ENCODE measurements around the gene PXYLP1.

Gene PXYLP1

DNA sequence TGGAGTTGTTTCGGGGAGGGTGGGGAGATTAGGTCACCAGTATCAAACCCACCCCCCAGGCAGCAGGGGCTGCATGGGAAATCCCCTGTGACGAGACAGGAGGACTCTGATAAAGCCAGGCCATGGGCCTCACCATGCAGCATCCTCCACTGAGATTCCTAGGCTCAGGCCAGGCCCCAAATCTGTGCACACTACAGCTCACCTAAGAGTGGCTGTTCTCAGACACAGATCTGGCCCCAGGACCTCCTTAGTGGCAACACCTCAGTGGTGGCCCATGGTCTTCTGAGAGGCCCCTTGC, 29.0 kb downstream of the PXYLP1 start:
- TF ChIP-seq, protein P1, sequence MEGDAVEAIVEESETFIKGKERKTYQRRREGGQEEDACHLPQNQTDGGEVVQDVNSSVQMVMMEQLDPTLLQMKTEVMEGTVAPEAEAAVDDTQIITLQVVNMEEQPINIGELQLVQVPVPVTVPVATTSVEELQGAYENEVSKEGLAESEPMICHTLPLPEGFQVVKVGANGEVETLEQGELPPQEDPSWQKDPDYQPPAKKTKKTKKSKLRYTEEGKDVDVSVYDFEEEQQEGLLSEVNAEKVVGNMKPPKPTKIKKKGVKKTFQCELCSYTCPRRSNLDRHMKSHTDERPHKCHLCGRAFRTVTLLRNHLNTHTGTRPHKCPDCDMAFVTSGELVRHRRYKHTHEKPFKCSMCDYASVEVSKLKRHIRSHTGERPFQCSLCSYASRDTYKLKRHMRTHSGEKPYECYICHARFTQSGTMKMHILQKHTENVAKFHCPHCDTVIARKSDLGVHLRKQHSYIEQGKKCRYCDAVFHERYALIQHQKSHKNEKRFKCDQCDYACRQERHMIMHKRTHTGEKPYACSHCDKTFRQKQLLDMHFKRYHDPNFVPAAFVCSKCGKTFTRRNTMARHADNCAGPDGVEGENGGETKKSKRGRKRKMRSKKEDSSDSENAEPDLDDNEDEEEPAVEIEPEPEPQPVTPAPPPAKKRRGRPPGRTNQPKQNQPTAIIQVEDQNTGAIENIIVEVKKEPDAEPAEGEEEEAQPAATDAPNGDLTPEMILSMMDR (IDR thresholded peaks at IDR 0.05): no peak
- H3K4me2 ChIP-seq (ENCODE audit: low read length): no peak overlapping the region
- no peaks in the 10 kb centered on the region for H3K27me3 ChIP-seq (ENCODE audit: control insufficient read depth, insufficient read depth, low read length)
- H3K36me3 ChIP-seq (ENCODE audit: control insufficient read depth, insufficient read depth, low read length): no peaks in the 10 kb centered on the region
- H2AFZ ChIP-seq: no peak overlapping the region
- H3K9me3 ChIP-seq (ENCODE audit: control insufficient read depth, low read length): no peaks in the 10 kb centered on the region
- no peak overlapping the region for H3K27ac ChIP-seq
- H3K4me3 ChIP-seq (ENCODE audit: low read depth, low read length): no peak overlapping the region
- H3K9ac ChIP-seq: no peak overlapping the region
- peaks cover 46% of the 10 kb centered on the region for H3K79me2 ChIP-seq
- peaks cover 23% of the 10 kb centered on the region for H3K4me1 ChIP-seq

DNA sequence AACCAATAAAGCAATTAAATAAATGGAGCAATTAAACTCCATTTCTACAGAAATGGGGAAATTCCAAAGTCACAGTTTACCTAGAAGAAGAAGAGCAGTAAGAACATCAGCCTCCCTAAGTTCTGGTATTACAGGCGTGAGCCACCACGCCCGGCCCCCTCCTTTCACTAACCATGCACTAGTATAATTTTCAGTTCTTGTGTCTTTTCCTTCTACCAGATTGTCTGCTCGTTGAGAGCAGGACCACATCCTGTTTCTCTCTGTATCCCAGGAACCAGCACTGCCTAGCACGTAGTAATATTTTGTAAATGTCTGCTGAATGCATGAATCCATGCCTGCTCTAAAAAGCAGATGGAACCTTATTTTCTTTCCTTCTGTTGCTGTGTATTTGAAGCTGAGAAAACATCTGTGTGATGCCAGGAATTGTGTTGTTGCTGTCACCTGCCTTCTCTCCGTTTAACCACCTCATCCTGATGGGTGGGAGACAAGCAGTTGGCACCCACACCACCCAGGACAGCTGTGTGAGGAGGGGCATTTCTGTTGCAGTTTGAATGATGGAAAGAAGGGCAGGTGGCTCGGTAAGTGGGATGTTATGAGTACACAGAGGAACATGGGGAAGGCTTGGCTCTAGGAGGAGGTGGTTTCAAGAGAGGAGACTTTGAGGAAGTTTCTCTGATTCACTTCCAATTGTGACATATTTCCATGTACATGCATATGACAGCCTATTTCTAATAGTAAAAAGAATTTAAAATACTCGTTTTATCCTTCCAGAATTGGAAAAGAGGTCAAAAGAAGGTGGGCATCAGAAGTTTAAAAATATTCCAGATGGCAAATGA, 30.1 kb downstream of the PXYLP1 start:
- Histone ChIP-seq H2AFZ (no peak overlapping the region), H3K36me3 (ENCODE audit: control insufficient read depth, insufficient read depth, low read length) (no peaks in the 10 kb centered on the region), H3K4me1 (peaks cover 31% of the 10 kb centered on the region), H3K9ac (no peak overlapping the region), H3K4me2 (ENCODE audit: low read length) (no peak overlapping the region), H3K9me3 (ENCODE audit: control insufficient read depth, low read length) (no peaks in the 10 kb centered on the region), H3K4me3 (ENCODE audit: low read depth, low read length) (no peak overlapping the region), H3K79me2 (peaks cover 37% of the 10 kb centered on the region), H3K27me3 (ENCODE audit: control insufficient read depth, insufficient read depth, low read length) (no peaks in the 10 kb centered on the region), H3K27ac (no peak overlapping the region)
- TF ChIP-seq, protein P1 (IDR thresholded peaks at IDR 0.05): no peak

DNA sequence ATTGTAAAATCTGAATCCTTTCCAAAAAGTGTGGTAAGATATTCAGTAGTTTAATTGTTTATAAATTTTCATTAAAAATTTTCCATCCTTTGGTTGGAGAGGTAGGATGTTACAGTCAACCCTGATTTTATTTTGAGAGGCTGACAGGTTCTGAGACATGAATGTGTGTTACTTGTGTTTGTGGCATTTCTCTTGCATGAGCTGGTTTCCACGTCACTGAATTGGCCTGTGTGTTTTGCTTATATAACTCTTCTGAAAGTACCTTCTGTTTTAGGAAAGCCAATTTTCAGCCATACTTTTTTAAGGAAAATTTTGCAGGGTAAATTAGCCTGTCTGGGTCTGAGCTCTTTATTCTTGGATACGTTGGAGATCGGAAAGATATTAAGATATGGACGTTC, 30.7 kb downstream of the PXYLP1 start:
- H3K27ac ChIP-seq: no peak overlapping the region
- no peak overlapping the region for H2AFZ ChIP-seq
- H3K9ac ChIP-seq: no peak overlapping the region
- H3K9me3 ChIP-seq (ENCODE audit: control insufficient read depth, low read length): no peaks in the 10 kb centered on the region
- no peaks in the 10 kb centered on the region for H3K36me3 ChIP-seq (ENCODE audit: control insufficient read depth, insufficient read depth, low read length)
- peaks cover 31% of the 10 kb centered on the region for H3K79me2 ChIP-seq
- no peaks in the 10 kb centered on the region for H3K27me3 ChIP-seq (ENCODE audit: control insufficient read depth, insufficient read depth, low read length)
- H3K4me3 ChIP-seq (ENCODE audit: low read depth, low read length): no peak overlapping the region
- H3K4me1 ChIP-seq: peaks cover 35% of the 10 kb centered on the region
- TF ChIP-seq, protein P1 (IDR thresholded peaks at IDR 0.05): no peak
- no peak overlapping the region for H3K4me2 ChIP-seq (ENCODE audit: low read length)

DNA sequence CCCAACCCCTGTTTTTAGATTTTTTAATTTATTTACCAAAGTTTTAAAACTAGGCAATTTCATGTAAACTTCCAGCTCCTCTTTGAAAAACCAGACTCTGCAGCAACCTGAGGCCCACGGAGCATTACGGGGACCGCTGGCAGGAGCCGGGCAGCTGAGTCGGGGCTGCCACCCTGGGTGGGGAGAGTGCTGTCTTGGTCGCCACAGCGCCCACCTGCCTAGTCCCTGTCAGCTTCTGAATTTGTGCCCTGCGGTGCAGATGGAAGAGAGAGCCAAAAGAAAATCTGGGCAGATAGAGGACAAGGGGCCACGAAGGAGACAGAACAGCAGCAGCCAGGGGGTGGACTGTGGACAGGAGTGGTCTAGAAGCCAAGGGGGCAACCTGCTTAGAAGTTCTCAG, 34.6 kb downstream of the PXYLP1 start:
- Histone ChIP-seq H3K27me3 (ENCODE audit: control insufficient read depth, insufficient read depth, low read length) (no peaks in the 10 kb centered on the region), H2AFZ (peak overlapping the region; percentile 77), H3K4me2 (ENCODE audit: low read length) (no peak overlapping the region), H3K4me3 (ENCODE audit: low read depth, low read length) (no peak overlapping the region), H3K9me3 (ENCODE audit: control insufficient read depth, low read length) (no peaks in the 10 kb centered on the region), H3K27ac (peak overlapping the region; percentile 98), H3K79me2 (peaks cover 14% of the 10 kb centered on the region), H3K36me3 (ENCODE audit: control insufficient read depth, insufficient read depth, low read length) (no peaks in the 10 kb centered on the region), H3K4me1 (peaks cover 56% of the 10 kb centered on the region), H3K9ac (no peak overlapping the region)
- TF ChIP-seq, protein P1 (IDR thresholded peaks at IDR 0.05): no peak

Data from parathyroid adenoma (tissue), 2 donors.